A549 (cell line): Measurements from ENCODE around the gene SNAP25. TPM values are rescaled to one million over a fixed set of nuclear protein-coding genes. Genes with fewer than 3 reads are reported as not detected.
A peak's percentile ranks its signal among the peaks of the same experiment; 100 is the strongest.

ENCODE experiments used
- ATAC-seq, 2 experiments: fragments of 200-7000 bp in 1 of 2; fragments of >200 bp in 1 of 2; cut with Nextera tagmentation in 1 of 2; cut with Tn5 transposase in 1 of 2; 3 replicates each; pipeline versions ENCODE4 v1.8.0 to v1.9.1; 2018 to 2020; ENCODE audit warnings: mild to moderate bottlenecking in 1 of 2, moderate library complexity in 1 of 2
- CTCF ChIA-PET: fragments of 300-600 bp; sonication (Branson Sonifier 250); formaldehyde crosslinking; extraction: SDS; loops from one replicate; lab custom pipeline; 2021; ENCODE audit warnings: antibody characterized with exemption, inconsistent platforms; lab: Yijun Ruan, JAX
- POLR2A ChIA-PET: fragments of 350-600 bp; formaldehyde crosslinking; extraction: SDS; loops from one replicate; lab custom pipeline; 2021; ENCODE audit warnings: antibody characterized with exemption, inconsistent platforms; lab: Yijun Ruan, JAX
- DNase-seq, 2 experiments: peaks; one replicate each; pipeline versions ENCODE4 v3.0.0 to v3.0.0-alpha.2; 2011 to 2016; ENCODE audit warnings: low read depth in 1 of 2, low spot score in 1 of 2
- FAIRE-seq: peaks from 2 replicates; lab custom pipeline; 2011; peaks lifted over from hg19 to GRCh38; lab: Jason Lieb, UNC
- H3K27ac ChIP-seq, 2 experiments: fragments of >200 bp; sonication (Bioruptor Twin); formaldehyde crosslinking; 3 replicates each; pipeline ENCODE4 v1.5.1; 2016 to 2017
- H3K4me1 ChIP-seq: fragments of >200 bp; sonication (Bioruptor Twin); formaldehyde crosslinking; 3 replicates; pipeline ENCODE4 v1.6.1; 2016
- H3K4me2 ChIP-seq: fragments of >200 bp; sonication (Bioruptor Twin); formaldehyde crosslinking; 3 replicates; pipeline ENCODE4 v1.6.1; 2016
- H3K4me3 ChIP-seq: fragments of >200 bp; sonication (Bioruptor Twin); formaldehyde crosslinking; 3 replicates; pipeline ENCODE4 v1.5.1; 2016
- H3K9me3 ChIP-seq: fragments of >200 bp; sonication (Bioruptor Twin); formaldehyde crosslinking; 3 replicates; pipeline ENCODE4 v1.6.1; 2016
- ATOH8 ChIP-seq: fragments of 250-450 bp; sonication (Bioruptor Pico); IDR thresholded peaks from 2 replicates; pipeline ENCODE4 v1.5.0; 2020; ENCODE audit warnings: low read depth, mild to moderate bottlenecking, moderate library complexity
- BCL3 ChIP-seq: fragments of >200 bp; sonication (Bioruptor Twin); formaldehyde crosslinking; IDR thresholded peaks from 3 replicates; pipeline ENCODE4 v1.6.1; 2016
- CHD4 ChIP-seq: fragments of 200-600 bp; sonication (generic); IDR thresholded peaks from 2 replicates; pipeline ENCODE4 v1.6.1; 2016; ENCODE audit warnings: antibody characterized with exemption, mild to moderate bottlenecking, borderline replicate concordance
- CTCF ChIP-seq: fragments of >200 bp; sonication (Bioruptor Twin); formaldehyde crosslinking; IDR thresholded peaks from 3 replicates; pipeline ENCODE4 v1.5.1; 2016
- EHMT2 ChIP-seq: fragments of 200-600 bp; sonication (generic); IDR thresholded peaks from 2 replicates; pipeline ENCODE4 v1.6.1; 2016; ENCODE audit warnings: antibody characterized with exemption, low read depth, mild to moderate bottlenecking, moderate library complexity
- EP300 ChIP-seq, 2 experiments: fragments of >200 bp; sonication (Bioruptor Twin); formaldehyde crosslinking; IDR thresholded peaks; 2 replicates in 1 of 2; 3 replicates in 1 of 2; pipeline ENCODE4 v1.6.1; 2016 to 2017
- FOSB ChIP-seq: fragments of 250-450 bp; sonication (Bioruptor Pico); IDR thresholded peaks from 2 replicates; pipeline ENCODE4 v1.5.0; 2020; ENCODE audit warnings: mild to moderate bottlenecking, moderate library complexity
- GATA3 ChIP-seq: IDR thresholded peaks from 2 replicates; pipeline ENCODE4 v1.6.1; 2012; ENCODE audit warnings: borderline replicate concordance
- HOXA7 ChIP-seq: fragments of 250-450 bp; sonication (Bioruptor Pico); IDR thresholded peaks from 2 replicates; pipeline ENCODE4 v1.5.0; 2020; ENCODE audit warnings: mild to moderate bottlenecking, moderate library complexity
- HOXB5 ChIP-seq: fragments of 250-450 bp; sonication (Bioruptor Pico); IDR thresholded peaks from 2 replicates; pipeline ENCODE4 v1.5.0; 2020; ENCODE audit warnings: mild to moderate bottlenecking, moderate library complexity
- JUN ChIP-seq, 2 experiments: fragments of >200 bp; sonication (Bioruptor Twin); formaldehyde crosslinking; IDR thresholded peaks; 2 replicates in 1 of 2; 3 replicates in 1 of 2; pipeline ENCODE4 v1.6.1; 2016 to 2017
- MAZ ChIP-seq: fragments of 150-350 bp; IDR thresholded peaks from 2 replicates; pipeline ENCODE4 v1.6.1; 2014; ENCODE audit warnings: antibody characterized with exemption, low read depth, low read length, borderline replicate concordance
- MYC ChIP-seq: IDR thresholded peaks from 2 replicates; pipeline ENCODE4 v1.6.1; 2012; ENCODE audit warnings: mild to moderate bottlenecking, inconsistent platforms, low read length, improper control_type of control experiment, borderline replicate concordance
- NFE2L2 ChIP-seq: fragments of 150-350 bp; conservative IDR thresholded peaks from 2 replicates; pipeline ENCODE4 v1.6.1; 2014; ENCODE audit warnings: low read length
- NPAS2 ChIP-seq: fragments of 250-450 bp; sonication (Bioruptor Pico); IDR thresholded peaks from 2 replicates; pipeline ENCODE4 v1.8.0; 2022; ENCODE audit warnings: mild to moderate bottlenecking, moderate library complexity, borderline replicate concordance
- REST ChIP-seq: fragments of 200-600 bp; sonication (generic); IDR thresholded peaks from 2 replicates; pipeline ENCODE4 v1.6.1; 2016; ENCODE audit warnings: antibody characterized with exemption, mild to moderate bottlenecking, moderate library complexity
- SREBF2 ChIP-seq: fragments of 450-650 bp; IDR thresholded peaks from 2 replicates; pipeline ENCODE4 v1.6.1; 2014; ENCODE audit warnings: mild to moderate bottlenecking, moderate library complexity
- TP53 ChIP-seq: fragments of 250-450 bp; sonication (Bioruptor Pico); IDR thresholded peaks from 2 replicates; pipeline ENCODE4 v1.5.0; 2021; ENCODE audit warnings: mild to moderate bottlenecking, moderate library complexity
- USF2 ChIP-seq: fragments of 450-650 bp; IDR thresholded peaks from 2 replicates; pipeline ENCODE4 v1.6.1; 2014; ENCODE audit warnings: antibody characterized with exemption
- WGBS: methylation state at CpG from one replicate; pipeline ENCODE4 v1.1.6; 2017; ENCODE audit errors: missing lambda C conversion rate; 5-methylcytosine and 5-hydroxymethylcytosine counted together
- polyA plus RNA-seq, 4 experiments: library from polyadenylated mRNA; depleted of rRNA in 3 of 4; stranded (reverse); fragments of >200 nt; fragmentation: RNase III in 1 of 4; extraction: RNeasy Plus Mini Kit Qiagen cat#74134 plus additional on column Dnase treatment in 1 of 4; gene quantifications; 2 replicates in 3 of 4; 3 replicates in 1 of 4; pipeline ENCODE4 v1.2.3, GENCODE V29; 2011 to 2017

Gene SNAP25
- polyA plus RNA-seq, 2 of the 4 experiments (the other 2 are of a cell fraction): 39.6 to 53.6 TPM

GRCh38 chr20:10347086-10347880 lies 128.7 kb downstream of the SNAP25 start:
- ChIA-PET CTCF (interaction anchor here (0.6 to 4.2 kb wide), 7 partner anchors 24 to 1200 kb away, joined by 3 to 13 read pairs (median 4); partner anchors contain the start of genes MKKS and SLX4IP), POLR2A (interaction anchor here (0.6 to 2.1 kb wide), 3 partner anchors 30 to 87 kb away, joined by 3 to 7 read pairs (median 3); partner anchors contain the start of gene MKKS)
- no peak overlapping the region for H3K4me2 ChIP-seq
- ATAC-seq (no peak), DNase-seq (no peak), FAIRE-seq (no peak)
- H3K4me3 ChIP-seq: no peak overlapping the region
- peaks cover 59% of the 10 kb centered on the region for H3K4me1 ChIP-seq
- TF ChIP-seq NFE2L2 (no peak), CTCF (no peak), FOSB (CRISPR knock-in tag) (no peak), CHD4 (no peak), MAZ (no peak), HOXB5 (CRISPR knock-in tag) (no peak), MYC (no peak), TP53 (CRISPR knock-in tag) (no peak), BCL3 (no peak), EHMT2 (no peak), HOXA7 (CRISPR knock-in tag) (no peak), REST (no peak), NPAS2 (CRISPR knock-in tag) (no peak), SREBF2 (no peak), JUN (IDR thresholded peaks at IDR 0.05) (no peak), GATA3 (no peak)
- WGBS: 71% methylated on average over 3 of the region's 3 CpGs
- peaks cover 9% of the 10 kb centered on the region; the same call in 1 of the 3 replicates for H3K9me3 ChIP-seq
- H3K27ac ChIP-seq: peak overlapping the region; percentile 92 to 93

- POLR2A ChIA-PET: interaction anchor here (2.1 kb wide), 1 partner anchor 85 kb away, joined by 7 read pairs; the partner anchor contains the start of gene MKKS
- Histone ChIP-seq H3K4me3 (no peak overlapping the region), H3K4me2 (no peak overlapping the region), H3K4me1 (peaks cover 62% of the 10 kb centered on the region)
- ATAC-seq: no peak
- FAIRE-seq: no peak
- DNase-seq: no peak
- CTCF ChIA-PET: interaction anchor here (0.8 to 4.2 kb wide), 12 partner anchors 11 to 941 kb away, joined by 3 to 13 read pairs (median 4); partner anchors contain the start of genes MKKS and SLX4IP
- TF ChIP-seq NFE2L2: no peak
- no peak for TF ChIP-seq ATOH8 (CRISPR knock-in tag)
- no peak for TF ChIP-seq USF2
- TF ChIP-seq EP300 (IDR thresholded peaks at IDR 0.05): no peak
- TF ChIP-seq, all 56 proteins: peak for 0
- peak overlapping the region; percentile 92 to 93 for H3K27ac ChIP-seq
- H3K9me3 ChIP-seq: peaks cover 9% of the 10 kb centered on the region; the same call in 1 of the 3 replicates
- 61% methylated on average over 3 of the region's 3 CpGs for WGBS
Observed at GRCh38 chr20:10349118-10349517, 130.5 kb downstream of the SNAP25 start.
